Fibroblast of skin of right biceps (primary cell): ENCODE measurements around the gene SCIN.
A peak's percentile ranks its signal among the peaks of the same experiment; 100 is the strongest.
"Not testable (repeated sequence)": the region's sequence is repeated elsewhere in the genome, so short reads cannot be mapped to it uniquely, and the experiment has no call there.

Source experiments
- DNase-seq: peaks from one replicate; pipeline ENCODE4 v3.0.0-alpha.2; 2013

The SCIN gene

DNA sequence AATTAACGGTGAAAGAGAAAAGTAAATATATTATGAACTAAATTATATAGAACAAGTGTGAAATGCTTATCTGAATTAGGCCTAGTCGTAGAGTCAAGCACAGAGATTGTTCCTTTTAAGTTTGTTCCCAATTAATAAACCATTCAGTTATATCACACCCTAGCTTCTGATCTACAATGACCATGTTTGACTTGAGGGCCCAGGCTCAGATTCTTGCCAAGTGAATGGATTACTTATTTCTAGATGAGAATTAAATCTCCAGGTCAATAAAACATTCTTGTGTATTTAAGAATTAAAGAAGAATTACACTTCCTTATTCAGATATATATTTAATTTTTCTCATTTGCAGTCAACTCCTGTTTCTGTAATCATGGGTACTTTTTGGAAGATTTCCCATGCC lies 79.6 kb downstream of the SCIN start:
- no peak for DNase-seq

DNA sequence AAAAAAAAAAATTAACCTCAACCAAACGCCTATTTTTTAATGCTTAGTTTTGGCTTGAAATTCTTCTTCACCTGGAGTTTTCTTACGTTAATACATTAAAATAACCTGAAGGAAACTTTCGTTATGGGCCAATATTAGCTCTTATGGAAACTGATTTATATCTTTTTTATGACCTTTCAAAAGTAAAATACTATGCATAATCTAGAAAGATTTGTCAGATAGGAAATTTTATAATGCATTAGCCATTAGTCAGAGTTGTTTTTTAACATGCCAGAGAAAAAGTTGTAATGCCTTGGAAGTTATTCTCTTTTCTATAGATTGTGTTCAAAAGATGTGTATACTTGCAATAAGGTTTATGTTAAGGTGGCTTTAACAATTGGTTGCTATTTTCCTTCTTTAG lies 82.6 kb downstream of the SCIN start:
- no peak for DNase-seq

DNA sequence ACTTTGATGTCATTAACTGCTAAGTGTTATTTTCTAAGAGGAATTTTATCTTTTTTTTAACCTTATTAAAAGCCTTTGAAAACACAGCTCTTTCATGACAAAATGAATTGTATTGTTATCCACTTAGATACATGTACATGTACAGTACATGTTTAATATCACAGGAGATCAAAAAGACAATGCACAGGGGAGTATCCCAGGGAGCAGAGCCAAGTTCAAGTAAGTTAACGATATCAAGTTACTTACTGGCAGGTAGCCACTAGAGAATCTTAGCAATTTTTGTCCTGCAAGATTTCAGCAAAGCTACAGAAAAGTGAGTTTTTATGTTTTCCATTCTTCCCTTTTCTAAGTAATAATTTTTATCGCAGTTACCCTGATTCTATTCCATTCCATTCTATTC lies 83.0 kb downstream of the SCIN start:
- DNase-seq = peak; percentile 49

- peak; percentile 26 for DNase-seq
These were observed 84.6 kb downstream of the SCIN start for GRCh38 chr7:12655161-12655560.

GRCh38 chr7:12660423-12660822 lies 89.9 kb downstream of the SCIN start:
- DNase-seq = peak; percentile 92

DNA sequence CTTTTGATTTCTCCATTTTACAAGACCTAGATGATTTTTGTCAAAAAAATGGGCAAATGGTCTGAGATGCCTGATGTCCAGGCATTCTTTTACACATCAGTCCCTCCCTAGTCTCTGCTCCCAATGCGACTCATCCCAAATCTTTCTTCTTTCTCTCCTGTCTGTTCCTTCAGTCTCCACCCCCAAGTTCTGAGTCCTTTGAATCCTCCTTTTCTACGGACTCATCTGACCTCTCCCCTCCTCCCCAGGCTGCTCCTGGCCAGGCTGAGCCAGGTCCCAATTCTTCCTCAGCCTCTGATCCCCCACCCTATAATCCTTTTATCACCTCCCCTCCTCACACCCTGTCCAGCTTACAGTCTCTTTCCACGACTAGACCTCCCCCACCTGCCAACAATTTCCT lies 90.5 kb downstream of the SCIN start:
- DNase-seq = peak; percentile 20

DNA sequence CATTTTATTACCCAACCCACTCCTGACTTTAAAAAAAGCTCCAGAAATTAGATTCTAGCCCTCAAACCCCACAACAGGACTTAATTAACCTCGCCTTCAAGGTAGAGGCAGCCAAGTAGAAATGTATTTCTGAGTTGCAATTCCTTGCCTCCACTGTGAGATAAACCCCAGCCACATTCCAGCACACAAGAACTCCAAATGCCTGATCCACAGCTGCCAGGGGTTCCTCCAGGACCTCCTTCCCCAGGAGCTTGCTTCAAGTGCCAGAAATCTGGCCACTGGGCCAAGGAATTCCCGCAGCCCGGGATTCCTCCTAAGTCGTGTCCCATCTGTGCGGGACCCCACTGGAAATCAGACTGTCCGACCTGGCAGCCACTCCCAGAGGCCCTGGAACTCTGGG lies 91.1 kb downstream of the SCIN start:
- DNase-seq = no peak

GRCh38 chr7:12670000-12670729 lies 99.6 kb downstream of the SCIN start:
- peak; percentile 39 for DNase-seq

DNA sequence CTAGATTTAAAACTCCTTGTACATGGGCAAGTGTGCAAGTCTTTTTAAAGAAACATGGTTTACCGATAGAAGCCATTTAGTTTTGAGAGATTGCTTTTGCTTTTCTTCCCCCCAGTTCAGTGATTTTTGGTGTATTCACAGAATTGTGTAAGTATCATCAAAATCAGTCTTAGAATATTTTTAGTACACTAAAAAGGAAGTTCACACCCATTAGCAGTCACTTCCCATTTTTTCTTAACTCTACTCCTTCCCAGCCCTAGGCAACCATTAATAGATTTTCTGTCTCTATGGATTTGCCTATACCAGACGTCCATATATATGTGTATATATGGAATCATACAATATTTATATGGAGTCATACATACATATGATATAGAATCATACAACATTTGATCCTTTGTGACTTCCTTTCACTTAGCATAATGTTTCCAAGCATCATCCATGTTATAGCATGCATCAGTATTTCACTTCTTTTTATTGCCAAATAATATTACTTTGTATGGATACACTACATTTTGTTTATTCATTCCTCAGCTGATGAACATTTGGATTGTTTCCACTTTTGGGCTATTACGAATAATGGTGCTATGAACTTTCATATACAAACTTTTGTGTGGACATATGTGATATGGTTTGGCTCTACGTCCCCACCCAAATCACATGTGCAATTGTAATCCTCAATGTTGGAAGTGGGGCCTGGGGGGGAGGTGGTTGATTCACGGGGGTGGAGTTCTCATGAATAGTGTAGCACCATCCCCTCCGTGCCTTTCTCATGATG lies 100.4 kb downstream of the SCIN start:
- no peak for DNase-seq

- not testable (repeated sequence) for DNase-seq
These were observed 102.9 kb downstream of the SCIN start for GRCh38 chr7:12673436-12673835.

DNA sequence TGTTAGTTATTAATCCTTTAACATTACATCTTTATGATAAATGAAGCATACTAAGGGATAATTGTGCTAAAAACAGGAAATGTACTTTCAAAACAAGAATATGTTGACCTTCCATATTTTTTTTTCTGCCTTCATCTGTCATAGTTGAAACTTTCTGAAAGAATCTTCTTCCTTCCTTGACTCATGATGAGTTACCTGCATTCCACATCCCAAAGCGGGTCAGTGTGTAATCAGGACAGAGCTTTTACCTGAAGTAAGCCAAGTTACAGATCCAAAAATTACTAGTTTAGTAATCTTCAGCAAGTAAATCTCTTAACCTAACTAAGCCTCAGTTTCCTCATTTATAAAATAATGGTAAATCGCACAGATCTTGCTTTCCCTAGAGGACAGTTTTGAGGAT lies 103.5 kb downstream of the SCIN start:
- DNase-seq = no peak

DNA sequence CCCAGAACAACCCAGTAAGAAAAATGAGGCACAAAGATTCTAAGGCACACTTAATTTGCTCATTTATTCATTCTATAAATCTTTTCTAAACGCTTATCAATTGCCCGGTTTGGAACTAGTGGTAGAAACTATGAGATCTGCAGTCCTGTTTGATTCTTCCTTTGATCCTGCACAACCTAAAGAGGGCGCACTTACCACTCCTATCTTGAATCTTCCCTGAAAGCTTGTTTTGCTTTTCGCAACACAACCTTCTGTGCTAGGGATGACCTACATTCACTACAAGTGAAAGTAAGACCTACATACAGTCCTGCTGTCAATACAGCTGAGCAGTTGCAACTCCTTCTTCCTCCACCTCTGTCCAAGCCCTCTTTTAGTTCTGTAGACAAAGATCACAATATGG lies 104.3 kb downstream of the SCIN start:
- peak; percentile 18 for DNase-seq

GRCh38 chr7:12683678-12684585 lies 113.4 kb downstream of the SCIN start:
- no peak for DNase-seq

- no peak for DNase-seq
These were observed 114.2 kb downstream of the SCIN start for GRCh38 chr7:12684733-12685132.

GRCh38 chr7:12685550-12685949 lies 115.0 kb downstream of the SCIN start:
- DNase-seq = peak; percentile 36

GRCh38 chr7:12686234-12686890 lies 115.8 kb downstream of the SCIN start:
- DNase-seq = peak; percentile 88

- DNase-seq = peak; percentile 97
These were observed 116.6 kb downstream of the SCIN start, which contains the start of gene ARL4A for GRCh38 chr7:12686891-12687717. Gene ARL4A, plus strand, starts transcription at chr7:12687633. Its CDS starts 622 bp downstream, at chr7:12688255.

DNA sequence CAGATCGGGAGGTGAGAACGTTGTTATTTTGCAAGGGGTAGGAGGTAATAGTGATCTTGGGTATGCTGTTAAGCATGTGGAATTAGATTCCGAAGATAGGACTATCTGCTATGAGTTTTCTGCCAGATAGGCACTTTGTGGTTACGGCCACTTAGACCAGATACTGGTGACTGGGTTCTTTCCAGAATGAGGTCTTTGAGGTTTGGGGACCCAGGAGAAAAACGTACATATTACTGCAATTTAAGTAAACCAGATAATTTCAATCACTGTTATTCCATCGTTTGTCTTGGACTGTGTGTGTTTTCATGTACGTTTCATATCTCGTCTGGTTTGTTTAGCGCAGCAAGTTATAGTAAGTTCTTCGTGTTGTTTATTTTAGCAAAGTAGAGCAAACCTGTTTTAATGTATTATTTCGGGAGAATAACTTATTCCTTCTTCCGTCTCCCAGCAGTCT lies 117.2 kb downstream of the SCIN start:
- no peak for DNase-seq

- DNase-seq = not testable (repeated sequence)
These were observed 118.1 kb downstream of the SCIN start for GRCh38 chr7:12688485-12689170.

DNA sequence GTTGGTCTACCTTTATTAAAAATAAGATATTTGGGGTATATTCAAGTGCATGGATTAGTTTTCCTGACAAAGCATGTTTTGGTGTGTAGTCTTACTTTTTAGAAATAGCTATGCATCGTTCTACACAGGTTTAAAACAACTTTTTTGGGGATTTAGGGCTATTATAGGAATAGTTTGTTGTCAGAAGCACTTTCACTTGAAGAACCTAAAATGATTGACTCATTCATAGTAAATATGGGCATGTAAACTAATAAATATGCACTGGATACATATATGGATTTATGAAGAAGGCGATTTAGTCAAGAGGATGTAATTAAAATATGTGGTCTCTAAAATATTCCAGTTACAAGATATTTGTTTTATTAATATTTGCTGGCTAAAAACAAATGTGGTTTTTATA lies 118.9 kb downstream of the SCIN start:
- no peak for DNase-seq
